HL-60 (cell line): ENCODE results near the gene LOXL1.

Source experiments
- DNase-seq, 2 experiments: peaks; one replicate each; pipeline ENCODE4 v3.0.0-alpha.2; 2010 to 2020; ENCODE audit warnings: low read depth in 1 of 2, low spot score in 1 of 2
- H3K27ac ChIP-seq: fragments of 250-450 bp; sonication (Bioruptor Pico); replicated peaks from 2 replicates; pipeline ENCODE4 v1.5.1; 2020; ENCODE audit warnings: mild to moderate bottlenecking, moderate library complexity
- H3K27me3 ChIP-seq: fragments of 250-450 bp; sonication (Bioruptor Pico); 2 replicates; pipeline ENCODE4 v1.5.1; 2021; ENCODE audit warnings: mild to moderate bottlenecking, moderate library complexity; ENCODE audit not compliant: insufficient read depth, poor library complexity, severe bottlenecking
- H3K4me3 ChIP-seq: replicated peaks from 2 replicates; pipeline ENCODE4 v1.5.1; 2011; ENCODE audit warnings: mild to moderate bottlenecking, control low read depth, low read length; ENCODE audit not compliant: insufficient read depth
- GABPA ChIP-seq: IDR thresholded peaks from 2 replicates; pipeline ENCODE4 v1.6.1; 2012; ENCODE audit warnings: low read depth
- POLR2AphosphoS5 ChIP-seq: IDR thresholded peaks from 2 replicates; pipeline ENCODE4 v1.6.1; 2012; ENCODE audit warnings: low read depth
- REST ChIP-seq: IDR thresholded peaks from 2 replicates; pipeline ENCODE4 v1.6.1; 2012; ENCODE audit warnings: low read depth; ENCODE audit not compliant: insufficient replicate concordance
- SPI1 ChIP-seq: IDR thresholded peaks from 2 replicates; pipeline ENCODE4 v1.6.1; 2012; ENCODE audit warnings: low read depth, mild to moderate bottlenecking, borderline replicate concordance
- TF ChIP-seq, protein P1 (sequence below): IDR thresholded peaks from one replicate; pipeline ENCODE4 v1.5.1; 2011; ENCODE audit warnings: low read length, control low read depth, inconsistent platforms; ENCODE audit not compliant: insufficient read depth

LOXL1 gene

DNA sequence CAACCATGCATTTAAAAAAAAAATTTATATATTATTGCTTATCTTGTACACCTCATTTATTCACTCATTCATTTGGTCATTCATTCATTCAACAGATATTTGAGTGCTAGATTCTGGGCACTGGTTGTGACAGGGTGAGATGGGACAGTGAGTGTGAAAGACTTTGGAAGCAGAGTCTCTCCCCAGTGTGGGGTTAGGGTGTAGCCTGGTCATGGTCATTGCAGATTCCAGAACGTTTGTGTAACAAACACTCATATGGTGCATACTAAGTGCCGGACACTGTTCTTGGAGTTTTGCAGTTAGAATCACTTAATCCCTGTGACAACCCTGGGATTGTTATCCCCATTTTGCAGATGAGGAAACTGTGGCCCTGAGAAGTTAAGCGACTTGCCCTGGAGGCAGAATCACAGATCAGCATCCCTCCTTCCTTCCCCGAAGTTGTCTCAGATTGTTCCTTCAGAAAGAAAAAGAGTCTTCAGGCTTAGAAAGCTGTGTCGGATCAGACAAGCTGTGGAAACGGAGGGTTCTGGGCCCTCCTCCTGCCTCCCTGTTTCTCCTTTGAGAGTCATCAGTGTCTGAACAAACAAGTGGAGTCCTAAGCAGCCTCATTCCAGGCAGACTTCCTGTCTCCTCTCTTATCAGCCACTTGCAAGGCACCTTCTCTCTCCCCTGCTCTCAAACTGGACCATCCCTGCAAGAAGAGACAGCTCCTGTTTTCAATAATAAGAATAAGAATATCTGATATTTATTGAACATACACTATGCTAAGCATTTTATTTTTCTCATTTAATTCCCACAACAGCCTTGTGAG lies 6.3 kb downstream of the LOXL1 start:
- peaks cover 11% of the 10 kb centered on the region for H3K27me3 ChIP-seq

GRCh38 chr15:73934281-73934680 lies 8.0 kb downstream of the LOXL1 start:
- Histone ChIP-seq H3K27me3 (peaks cover 3% of the 10 kb centered on the region), H3K27ac (no peak overlapping the region), H3K4me3 (no peak overlapping the region)
- no peak for TF ChIP-seq POLR2AphosphoS5
- no peak for TF ChIP-seq REST
- TF ChIP-seq SPI1, result no peak
- TF ChIP-seq, protein P1, sequence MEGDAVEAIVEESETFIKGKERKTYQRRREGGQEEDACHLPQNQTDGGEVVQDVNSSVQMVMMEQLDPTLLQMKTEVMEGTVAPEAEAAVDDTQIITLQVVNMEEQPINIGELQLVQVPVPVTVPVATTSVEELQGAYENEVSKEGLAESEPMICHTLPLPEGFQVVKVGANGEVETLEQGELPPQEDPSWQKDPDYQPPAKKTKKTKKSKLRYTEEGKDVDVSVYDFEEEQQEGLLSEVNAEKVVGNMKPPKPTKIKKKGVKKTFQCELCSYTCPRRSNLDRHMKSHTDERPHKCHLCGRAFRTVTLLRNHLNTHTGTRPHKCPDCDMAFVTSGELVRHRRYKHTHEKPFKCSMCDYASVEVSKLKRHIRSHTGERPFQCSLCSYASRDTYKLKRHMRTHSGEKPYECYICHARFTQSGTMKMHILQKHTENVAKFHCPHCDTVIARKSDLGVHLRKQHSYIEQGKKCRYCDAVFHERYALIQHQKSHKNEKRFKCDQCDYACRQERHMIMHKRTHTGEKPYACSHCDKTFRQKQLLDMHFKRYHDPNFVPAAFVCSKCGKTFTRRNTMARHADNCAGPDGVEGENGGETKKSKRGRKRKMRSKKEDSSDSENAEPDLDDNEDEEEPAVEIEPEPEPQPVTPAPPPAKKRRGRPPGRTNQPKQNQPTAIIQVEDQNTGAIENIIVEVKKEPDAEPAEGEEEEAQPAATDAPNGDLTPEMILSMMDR, result no peak
- TF ChIP-seq GABPA, result no peak
- DNase-seq, result no peak

More for the DNA sequence above, 6.3 kb downstream of the LOXL1 start:
- TF ChIP-seq REST, result no peak
- TF ChIP-seq, protein P1, result no peak
- TF ChIP-seq GABPA, result no peak
- TF ChIP-seq SPI1, result no peak
- no peak for TF ChIP-seq POLR2AphosphoS5
- Histone ChIP-seq H3K27ac (no peak overlapping the region), H3K4me3 (no peak overlapping the region)
- DNase-seq, result no peak

DNA sequence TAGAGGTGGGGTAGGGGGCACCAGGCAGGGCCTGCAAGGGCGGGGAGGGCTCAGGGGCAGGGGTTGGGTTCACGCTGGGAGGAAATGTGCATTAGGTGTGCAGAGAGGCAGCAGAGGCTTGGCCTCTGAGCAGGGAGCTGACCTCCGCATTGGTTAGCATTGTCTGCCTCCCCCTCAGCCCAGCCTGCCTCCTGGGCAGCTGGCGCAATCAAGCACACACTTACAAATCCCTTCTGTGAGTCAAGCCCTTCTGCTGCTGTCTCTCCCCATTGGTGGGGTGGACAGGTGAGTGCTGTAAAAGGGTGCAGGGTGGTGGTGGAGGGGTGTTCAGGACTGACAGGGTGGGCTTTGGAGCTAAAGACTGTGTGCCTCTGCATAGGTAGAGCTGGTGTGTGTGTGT lies 9.3 kb downstream of the LOXL1 start:
- Histone ChIP-seq H3K27me3 (peaks cover 3% of the 10 kb centered on the region), H3K27ac (no peak overlapping the region), H3K4me3 (no peak overlapping the region)
- DNase-seq, result no peak
- TF ChIP-seq REST (no peak), GABPA (no peak), SPI1 (no peak), POLR2AphosphoS5 (no peak)
- TF ChIP-seq, protein P1, result no peak
